WERI-Rb-1 (cell line): ENCODE results near the gene FAM216A.
"Not testable (repeated sequence)": the region's sequence is repeated elsewhere in the genome, so short reads cannot be mapped to it uniquely, and the experiment has no call there.

Experiments
- DNase-seq: peaks from one replicate; pipeline ENCODE4 v3.0.0-alpha.2; 2020
- H3K27ac ChIP-seq: fragments of 250-450 bp; sonication (Bioruptor Pico); 2 replicates; pipeline ENCODE4 v1.5.1; 2020; ENCODE audit warnings: mild to moderate bottlenecking, moderate library complexity
- H3K27me3 ChIP-seq: fragments of 250-450 bp; sonication (Bioruptor Pico); 2 replicates; pipeline ENCODE4 v1.5.1; 2021; ENCODE audit warnings: mild to moderate bottlenecking, low read depth, moderate library complexity; ENCODE audit not compliant: insufficient read depth, severe bottlenecking
- H3K36me3 ChIP-seq: fragments of 250-450 bp; sonication (Bioruptor Pico); 2 replicates; pipeline ENCODE4 v1.5.1; 2020; ENCODE audit warnings: mild to moderate bottlenecking, moderate library complexity
- H3K4me3 ChIP-seq: 2 replicates; pipeline ENCODE4 v1.5.1; 2011; ENCODE audit warnings: low read depth, mild to moderate bottlenecking, control low read depth, low read length
- H3K9me3 ChIP-seq: fragments of 250-450 bp; sonication (Bioruptor Pico); 2 replicates; pipeline ENCODE4 v1.5.1; 2021; ENCODE audit warnings: mild to moderate bottlenecking, moderate library complexity; ENCODE audit not compliant: severe bottlenecking
- TF ChIP-seq, protein P1 (sequence below): IDR thresholded peaks from 2 replicates; pipeline ENCODE4 v1.5.1; 2011; ENCODE audit warnings: low read depth, mild to moderate bottlenecking, control low read depth, inconsistent platforms, low read length

FAM216A gene, protein sequence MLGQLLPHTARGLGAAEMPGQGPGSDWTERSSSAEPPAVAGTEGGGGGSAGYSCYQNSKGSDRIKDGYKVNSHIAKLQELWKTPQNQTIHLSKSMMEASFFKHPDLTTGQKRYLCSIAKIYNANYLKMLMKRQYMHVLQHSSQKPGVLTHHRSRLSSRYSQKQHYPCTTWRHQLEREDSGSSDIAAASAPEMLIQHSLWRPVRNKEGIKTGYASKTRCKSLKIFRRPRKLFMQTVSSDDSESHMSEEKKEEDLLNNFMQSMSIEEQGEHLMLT

DNA sequence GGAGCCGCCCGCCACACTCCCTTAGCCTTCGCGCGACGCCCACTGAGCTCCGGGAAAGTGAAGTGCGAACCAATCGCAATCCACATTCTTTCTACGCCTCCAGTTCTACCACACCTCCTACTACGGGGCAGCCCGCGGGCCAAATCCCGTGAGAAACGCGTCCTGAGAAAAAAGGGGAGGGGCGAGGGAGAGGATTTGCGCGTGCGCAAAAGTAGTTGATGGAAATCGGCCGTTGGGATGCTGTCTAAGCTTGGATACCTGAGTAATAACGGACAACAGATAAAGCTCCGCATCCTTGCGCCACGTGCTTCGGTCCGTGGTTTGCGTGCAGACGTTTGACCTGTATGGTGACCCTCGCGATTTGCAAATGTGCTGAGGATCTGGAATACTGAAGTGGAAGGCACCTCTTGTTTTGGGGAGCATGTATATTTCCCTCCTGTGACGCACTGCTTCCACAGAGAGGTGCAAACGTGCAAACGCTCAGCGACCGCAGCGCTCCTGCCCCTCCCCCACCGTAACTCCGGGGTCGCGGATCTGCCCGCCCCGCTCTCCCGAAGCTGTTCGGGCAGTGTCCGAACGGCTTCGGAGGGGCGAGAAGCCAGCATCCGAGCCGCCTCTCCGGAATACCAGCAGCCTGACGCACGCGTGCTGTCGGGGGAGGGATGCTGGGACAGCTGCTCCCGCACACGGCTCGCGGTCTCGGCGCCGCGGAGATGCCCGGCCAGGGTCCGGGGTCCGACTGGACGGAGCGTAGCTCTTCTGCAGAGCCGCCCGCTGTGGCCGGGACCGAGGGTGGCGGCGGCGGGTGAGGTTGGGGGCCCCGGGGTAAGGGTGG, at the start of gene FAM216A, which contains the start of gene GPN3:
Gene FAM216A, plus strand, starts transcription at position 632 of the 835 bp plus-strand sequence. Its CDS starts 31 bp downstream, at position 663.
Gene GPN3, minus strand, starts transcription at position 44 of the 835 bp plus-strand sequence. CDS start 54 bp downstream, outside the sequence.
- no peaks in the 10 kb centered on the region for H3K27me3 ChIP-seq
- peak; percentile 98 for DNase-seq
- H3K9me3 ChIP-seq: no peaks in the 10 kb centered on the region
- TF ChIP-seq, protein P1, sequence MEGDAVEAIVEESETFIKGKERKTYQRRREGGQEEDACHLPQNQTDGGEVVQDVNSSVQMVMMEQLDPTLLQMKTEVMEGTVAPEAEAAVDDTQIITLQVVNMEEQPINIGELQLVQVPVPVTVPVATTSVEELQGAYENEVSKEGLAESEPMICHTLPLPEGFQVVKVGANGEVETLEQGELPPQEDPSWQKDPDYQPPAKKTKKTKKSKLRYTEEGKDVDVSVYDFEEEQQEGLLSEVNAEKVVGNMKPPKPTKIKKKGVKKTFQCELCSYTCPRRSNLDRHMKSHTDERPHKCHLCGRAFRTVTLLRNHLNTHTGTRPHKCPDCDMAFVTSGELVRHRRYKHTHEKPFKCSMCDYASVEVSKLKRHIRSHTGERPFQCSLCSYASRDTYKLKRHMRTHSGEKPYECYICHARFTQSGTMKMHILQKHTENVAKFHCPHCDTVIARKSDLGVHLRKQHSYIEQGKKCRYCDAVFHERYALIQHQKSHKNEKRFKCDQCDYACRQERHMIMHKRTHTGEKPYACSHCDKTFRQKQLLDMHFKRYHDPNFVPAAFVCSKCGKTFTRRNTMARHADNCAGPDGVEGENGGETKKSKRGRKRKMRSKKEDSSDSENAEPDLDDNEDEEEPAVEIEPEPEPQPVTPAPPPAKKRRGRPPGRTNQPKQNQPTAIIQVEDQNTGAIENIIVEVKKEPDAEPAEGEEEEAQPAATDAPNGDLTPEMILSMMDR: no peak
- H3K4me3 ChIP-seq: peak within 1 kb of the TSS; percentile 99
- peaks cover 14% of the 10 kb centered on the region for H3K36me3 ChIP-seq
- peak within 1 kb of the TSS; percentile 98 for H3K27ac ChIP-seq

DNA sequence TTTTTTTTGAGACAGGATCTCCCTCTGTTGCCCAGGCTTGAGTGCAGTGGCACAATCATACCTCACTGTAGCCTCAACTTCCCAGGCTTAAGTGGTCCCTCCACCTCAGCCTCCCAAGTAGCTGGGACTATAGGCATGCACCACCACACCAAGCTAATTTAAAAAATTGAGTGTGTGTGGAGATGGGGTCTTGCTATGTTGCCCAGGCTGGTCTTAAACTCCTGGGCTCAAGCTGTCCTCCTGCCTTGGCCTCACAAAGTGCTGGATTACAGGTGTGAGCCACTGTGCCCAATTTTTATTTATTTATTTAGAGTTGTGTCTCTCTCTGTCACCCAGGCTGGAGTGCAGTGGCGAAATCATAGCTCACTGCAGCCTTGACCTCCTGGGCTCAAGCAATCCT, 48.0 kb upstream of the FAM216A start:
- H3K27me3 ChIP-seq, DNase-seq, H3K4me3 ChIP-seq, H3K9me3 ChIP-seq, H3K36me3 ChIP-seq: not testable (repeated sequence)
- H3K27ac ChIP-seq: peak overlapping the region; percentile 57

DNA sequence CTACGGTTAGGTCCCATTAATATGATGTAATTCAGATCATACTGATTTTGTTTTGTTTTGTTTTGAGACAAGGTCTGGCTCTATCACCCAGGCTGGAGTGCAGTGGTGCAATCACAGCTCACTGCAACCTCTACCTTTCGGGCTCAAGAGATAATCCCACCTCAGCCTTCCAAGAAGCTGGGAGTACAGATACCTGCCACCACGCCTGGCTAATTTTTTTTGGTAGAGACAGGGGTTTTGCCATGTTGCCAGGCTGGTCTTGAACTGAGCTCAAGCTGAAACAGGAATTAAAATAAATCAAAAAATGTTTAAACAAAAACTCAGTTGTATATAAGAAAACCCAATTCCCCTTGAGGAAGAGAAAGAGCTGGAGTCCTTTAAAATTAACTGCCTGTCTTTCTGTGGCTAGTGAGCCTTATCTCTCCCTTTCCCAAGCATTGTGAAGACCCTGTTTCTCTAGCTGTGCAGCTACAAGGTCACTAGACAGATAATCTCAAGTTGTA, 47.4 kb upstream of the FAM216A start:
- DNase-seq: peak; percentile 31
- no peaks in the 10 kb centered on the region for H3K36me3 ChIP-seq
- TF ChIP-seq, protein P1: no peak
- H3K4me3 ChIP-seq: no peak overlapping the region
- no peaks in the 10 kb centered on the region for H3K9me3 ChIP-seq
- H3K27me3 ChIP-seq: no peaks in the 10 kb centered on the region
- peak overlapping the region; percentile 57 for H3K27ac ChIP-seq

DNA sequence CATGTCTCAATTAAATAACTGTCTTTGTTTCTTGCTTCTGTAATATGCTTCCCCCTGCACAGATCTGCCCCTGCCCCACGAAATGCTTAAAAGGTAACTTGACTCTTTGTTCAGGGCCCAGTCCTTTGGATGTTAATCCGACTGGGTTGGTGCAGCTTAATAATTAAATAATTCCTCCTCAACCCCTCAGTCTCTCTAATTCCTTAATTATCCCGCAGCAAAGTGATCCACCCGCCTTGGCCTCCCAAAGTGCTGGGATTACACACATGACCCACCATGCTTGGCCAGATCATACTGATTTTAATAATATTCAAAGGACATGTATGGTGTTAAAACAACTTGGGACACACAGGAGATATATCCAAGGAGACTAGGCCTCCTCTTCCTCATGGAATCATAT, 46.9 kb upstream of the FAM216A start:
- Histone ChIP-seq H3K27ac (peak overlapping the region; percentile 57), H3K4me3 (no peak overlapping the region), H3K9me3 (no peaks in the 10 kb centered on the region), H3K27me3 (no peaks in the 10 kb centered on the region), H3K36me3 (no peaks in the 10 kb centered on the region)
- peak; percentile 65 for DNase-seq
- TF ChIP-seq, protein P1: no peak

DNA sequence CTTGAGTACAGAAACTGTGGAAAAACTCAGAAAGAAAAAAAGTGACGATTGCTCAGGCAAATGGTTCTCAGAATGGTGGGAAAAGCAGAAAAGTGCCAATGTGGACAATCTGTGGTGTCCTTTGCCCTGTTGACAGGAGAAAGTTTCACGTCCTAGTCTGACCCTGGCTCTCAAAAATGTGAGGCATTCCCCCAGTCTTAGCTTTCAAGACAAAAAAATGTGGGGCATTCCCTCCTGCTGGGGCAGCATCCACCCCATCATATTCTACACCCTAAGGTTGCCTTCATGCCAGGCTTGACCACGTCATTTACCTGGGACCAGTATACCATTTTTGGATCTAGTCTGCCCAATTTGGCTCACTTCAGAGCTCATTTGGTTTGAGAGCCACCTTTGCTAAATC, 44.4 kb upstream of the FAM216A start:
- H3K9me3 ChIP-seq: no peaks in the 10 kb centered on the region
- DNase-seq: no peak
- no peak overlapping the region for H3K27ac ChIP-seq
- no peaks in the 10 kb centered on the region for H3K27me3 ChIP-seq
- no peak overlapping the region for H3K4me3 ChIP-seq
- TF ChIP-seq, protein P1: no peak
- H3K36me3 ChIP-seq: no peaks in the 10 kb centered on the region

DNA sequence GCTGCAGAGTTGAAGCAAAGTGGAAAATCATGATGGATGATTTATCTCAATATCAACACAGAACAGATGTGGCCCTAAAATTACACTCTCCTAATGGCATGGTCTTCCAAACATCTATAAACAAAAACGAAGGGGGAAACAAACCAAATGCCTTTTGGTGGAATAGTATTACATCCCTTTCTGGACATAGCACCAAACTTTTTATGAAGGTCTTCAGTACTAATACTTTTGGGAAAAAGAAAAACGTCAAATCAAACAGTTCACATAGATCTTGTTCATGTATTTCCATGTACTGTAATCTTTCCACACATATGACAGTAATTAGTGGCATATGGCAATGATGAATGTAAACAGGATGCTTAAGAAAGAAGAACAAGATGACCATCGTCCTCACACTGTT, 42.2 kb upstream of the FAM216A start:
- Histone ChIP-seq H3K27ac (no peak overlapping the region), H3K27me3 (no peaks in the 10 kb centered on the region), H3K36me3 (no peaks in the 10 kb centered on the region), H3K9me3 (no peaks in the 10 kb centered on the region), H3K4me3 (no peak overlapping the region)
- TF ChIP-seq, protein P1: no peak
- DNase-seq: no peak

DNA sequence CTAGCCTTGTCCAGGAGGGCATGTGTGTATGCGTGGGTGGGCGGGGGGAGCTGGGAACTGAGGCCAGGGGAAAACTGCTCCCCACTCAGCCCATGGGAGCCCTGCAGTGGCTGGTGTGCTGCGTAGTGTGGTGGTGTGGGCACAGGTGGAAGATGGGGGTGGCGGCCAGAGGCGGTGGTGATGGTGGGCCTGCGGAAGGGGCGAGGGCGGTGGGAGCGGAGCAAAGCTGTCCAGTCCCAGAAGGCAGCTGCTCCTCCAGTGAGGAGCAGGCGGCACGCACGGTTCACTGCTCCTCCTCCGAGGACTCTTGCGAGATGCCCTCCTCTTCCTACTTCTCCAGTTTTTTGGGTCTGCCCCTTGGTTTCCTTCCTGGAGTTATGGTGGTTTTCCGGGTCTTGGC, 39.0 kb upstream of the FAM216A start:
- H3K9me3 ChIP-seq, H3K36me3 ChIP-seq, H3K4me3 ChIP-seq, DNase-seq, H3K27ac ChIP-seq, H3K27me3 ChIP-seq: not testable (repeated sequence)
